ENCODE data around the gene TRIM2. TPM values are rescaled to one million over a fixed set of nuclear protein-coding genes. Genes with fewer than 3 reads are reported as not detected.
"Not testable (repeated sequence)": the region's sequence is repeated elsewhere in the genome, so short reads cannot be mapped to it uniquely, and the experiment has no call there.

TRIM2 gene
- total RNA-seq, 1 donor from 2014 or later, result 50.1 TPM

DNA sequence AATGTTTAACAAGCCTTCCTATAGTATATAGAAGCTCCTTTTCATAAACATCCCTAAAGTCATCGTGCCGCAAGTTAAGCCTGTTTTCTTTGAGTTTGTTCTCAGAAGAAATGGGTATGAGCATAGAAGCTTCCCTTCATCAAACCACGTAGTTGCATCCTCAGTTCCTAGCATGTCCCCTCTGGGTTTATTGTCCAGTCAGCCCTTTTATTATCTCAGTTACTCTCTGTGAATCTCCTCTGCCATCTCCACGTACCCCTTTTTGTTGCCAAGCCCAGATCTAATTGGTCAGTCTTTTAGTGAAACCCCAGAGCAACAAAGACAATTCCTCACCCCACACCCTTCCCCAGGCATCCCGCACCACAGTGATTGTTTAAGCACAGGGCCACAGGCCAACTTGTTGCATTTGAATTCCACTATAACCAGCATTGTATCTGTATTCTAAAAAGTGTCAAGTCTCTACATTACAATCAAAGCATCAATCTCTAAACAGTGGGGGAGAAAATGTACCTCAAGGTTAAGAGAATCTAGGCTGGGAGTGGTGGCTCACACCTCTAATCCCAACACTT lies 12.4 kb upstream of the TRIM2 start:
- TF ChIP-seq, protein P1, sequence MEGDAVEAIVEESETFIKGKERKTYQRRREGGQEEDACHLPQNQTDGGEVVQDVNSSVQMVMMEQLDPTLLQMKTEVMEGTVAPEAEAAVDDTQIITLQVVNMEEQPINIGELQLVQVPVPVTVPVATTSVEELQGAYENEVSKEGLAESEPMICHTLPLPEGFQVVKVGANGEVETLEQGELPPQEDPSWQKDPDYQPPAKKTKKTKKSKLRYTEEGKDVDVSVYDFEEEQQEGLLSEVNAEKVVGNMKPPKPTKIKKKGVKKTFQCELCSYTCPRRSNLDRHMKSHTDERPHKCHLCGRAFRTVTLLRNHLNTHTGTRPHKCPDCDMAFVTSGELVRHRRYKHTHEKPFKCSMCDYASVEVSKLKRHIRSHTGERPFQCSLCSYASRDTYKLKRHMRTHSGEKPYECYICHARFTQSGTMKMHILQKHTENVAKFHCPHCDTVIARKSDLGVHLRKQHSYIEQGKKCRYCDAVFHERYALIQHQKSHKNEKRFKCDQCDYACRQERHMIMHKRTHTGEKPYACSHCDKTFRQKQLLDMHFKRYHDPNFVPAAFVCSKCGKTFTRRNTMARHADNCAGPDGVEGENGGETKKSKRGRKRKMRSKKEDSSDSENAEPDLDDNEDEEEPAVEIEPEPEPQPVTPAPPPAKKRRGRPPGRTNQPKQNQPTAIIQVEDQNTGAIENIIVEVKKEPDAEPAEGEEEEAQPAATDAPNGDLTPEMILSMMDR (IDR thresholded peaks at IDR 0.05; ENCODE audit: unreplicated experiment), result no peak
- DNase-seq (ENCODE audit: low spot score in 2 of 2, unreplicated experiment in 2 of 2), result no peak
- Mint-ChIP-seq H3K4me3 (no peak overlapping the region), H3K4me1 (peaks cover 5% of the 10 kb centered on the region), H3K27ac (no peak overlapping the region), H3K36me3 (no peaks in the 10 kb centered on the region), H3K9me3 (no peaks in the 10 kb centered on the region), H3K27me3 (ENCODE audit: low read depth) (no peaks in the 10 kb centered on the region)

DNA sequence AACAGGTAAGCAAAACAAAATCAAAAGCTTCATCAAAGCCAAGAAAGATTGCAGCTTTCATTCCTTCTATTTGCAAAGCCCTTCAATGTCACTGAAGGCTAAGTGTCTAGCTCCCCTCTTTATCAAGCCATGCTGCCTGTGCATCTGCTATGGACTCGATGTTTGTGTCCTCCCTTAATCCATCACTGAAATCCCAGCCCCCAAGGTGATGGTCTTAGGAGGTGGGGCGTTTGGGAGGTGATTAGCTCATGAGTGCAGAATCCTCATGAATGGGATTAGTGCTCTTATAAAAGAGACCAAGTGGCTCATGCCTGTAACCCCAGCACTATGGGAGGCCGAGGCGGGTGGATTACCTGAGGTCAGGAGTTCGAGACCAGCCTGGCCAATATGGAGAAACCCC lies 6.9 kb upstream of the TRIM2 start:
- TF ChIP-seq, protein P1 (IDR thresholded peaks at IDR 0.05; ENCODE audit: unreplicated experiment), result no peak
- Mint-ChIP-seq H3K36me3 (no peaks in the 10 kb centered on the region), H3K4me1 (no peaks in the 10 kb centered on the region), H3K9me3 (no peaks in the 10 kb centered on the region), H3K27ac (no peak overlapping the region), H3K4me3 (no peak overlapping the region), H3K27me3 (ENCODE audit: low read depth) (no peaks in the 10 kb centered on the region)
- DNase-seq (ENCODE audit: low spot score in 2 of 2, unreplicated experiment in 2 of 2), result no peak

DNA sequence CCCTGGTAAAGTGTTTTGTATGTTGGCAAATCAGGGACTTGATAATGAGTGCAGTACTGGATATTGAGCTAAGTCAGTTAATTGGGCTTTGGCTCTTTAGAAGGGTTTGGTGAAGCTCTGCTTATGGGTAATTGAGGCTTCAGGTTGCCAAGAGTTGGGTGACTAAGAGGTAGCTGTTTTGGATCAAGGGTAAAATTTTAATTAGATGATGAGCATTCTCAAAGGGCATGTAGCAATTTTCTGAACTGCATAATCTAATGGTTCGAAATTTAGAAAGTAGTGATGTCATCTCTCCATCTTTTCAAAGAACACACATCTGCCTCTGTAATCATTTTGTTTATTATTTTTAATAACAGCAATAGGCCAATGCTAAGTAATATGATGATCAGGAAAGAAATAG lies 5.5 kb upstream of the TRIM2 start:
- H3K4me1 Mint-ChIP-seq, result no peaks in the 10 kb centered on the region
- H3K27ac Mint-ChIP-seq, result no peak overlapping the region
- TF ChIP-seq, protein P1 (IDR thresholded peaks at IDR 0.05; ENCODE audit: unreplicated experiment), result no peak
- no peak for DNase-seq (ENCODE audit: low spot score in 2 of 2, unreplicated experiment in 2 of 2)
- H3K9me3 Mint-ChIP-seq, result no peaks in the 10 kb centered on the region
- no peak overlapping the region for H3K4me3 Mint-ChIP-seq
- no peaks in the 10 kb centered on the region for H3K36me3 Mint-ChIP-seq
- no peaks in the 10 kb centered on the region for H3K27me3 Mint-ChIP-seq (ENCODE audit: low read depth)

DNA sequence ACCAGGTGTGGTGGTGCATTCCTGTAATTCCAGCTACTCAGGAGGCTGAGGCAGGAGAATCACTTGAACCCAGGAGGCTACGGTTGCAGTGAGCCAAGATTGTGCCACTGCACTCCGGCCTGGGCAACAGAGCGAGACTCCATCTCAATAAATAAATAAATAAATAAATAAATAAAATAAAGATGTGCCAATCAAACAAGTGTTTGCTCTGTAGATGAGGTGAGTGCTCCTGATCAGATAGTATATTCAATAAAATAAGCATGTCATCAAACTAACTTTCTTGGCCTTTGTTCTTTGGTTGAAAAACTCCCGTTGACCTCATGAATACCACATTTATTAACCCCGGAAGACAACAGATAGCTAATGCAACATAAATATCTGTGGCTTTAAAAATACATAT lies 497 bp upstream of the TRIM2 start:
- H3K9me3 Mint-ChIP-seq; H3K27me3 Mint-ChIP-seq (ENCODE audit: low read depth); DNase-seq (ENCODE audit: low spot score in 2 of 2, unreplicated experiment in 2 of 2); H3K36me3 Mint-ChIP-seq: not testable (repeated sequence)
- Mint-ChIP-seq H3K4me3 (peak overlapping the region; percentile 66), H3K27ac (peak overlapping the region; percentile 92), H3K4me1 (peaks cover 36% of the 10 kb centered on the region)

DNA sequence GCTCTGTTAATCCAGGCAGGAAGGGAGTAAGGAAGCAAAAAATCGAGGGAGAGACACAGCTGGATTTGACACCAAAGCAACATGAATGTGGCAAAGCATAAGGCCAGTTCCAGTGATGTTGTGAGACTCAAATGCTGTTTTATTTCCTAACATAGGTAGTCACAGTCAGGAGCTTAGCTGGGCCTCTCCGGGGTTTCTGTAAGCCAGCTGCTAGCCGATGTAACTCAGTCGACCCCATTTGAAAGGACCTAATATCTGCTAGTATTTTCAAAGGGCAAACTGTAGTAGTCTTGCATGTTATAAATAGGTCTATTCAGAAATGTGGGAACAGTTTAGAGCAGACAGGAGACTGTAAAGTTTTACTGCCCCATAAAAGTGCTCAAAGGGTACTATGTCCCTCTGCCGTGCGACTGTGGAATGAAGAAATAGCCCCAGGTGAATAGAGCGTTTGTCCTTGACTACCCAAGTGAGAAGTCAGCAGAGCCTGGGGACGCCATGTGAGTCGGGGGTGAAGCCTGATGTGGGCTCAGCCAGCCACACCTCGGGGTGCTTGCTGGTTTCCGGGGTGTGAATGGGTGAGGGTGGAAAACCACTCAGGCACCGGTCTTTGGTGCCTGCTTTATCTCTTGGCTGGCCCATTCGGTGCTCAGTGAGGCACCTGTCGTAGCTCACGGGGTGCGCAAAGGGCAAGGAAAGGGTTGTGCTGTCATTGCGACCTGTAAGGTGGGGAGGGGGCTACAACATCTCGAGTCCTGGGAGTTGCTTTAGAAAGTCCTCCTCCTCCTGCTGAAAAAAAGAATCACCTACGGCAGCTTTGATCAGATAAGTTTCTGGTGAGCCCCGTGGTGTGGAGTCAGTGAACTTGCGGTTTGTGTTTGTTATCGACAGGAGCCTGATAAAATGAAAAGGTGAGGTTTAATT lies 745 bp downstream of the TRIM2 start:
- peak overlapping the region; percentile 92 for H3K27ac Mint-ChIP-seq
- H3K27me3 Mint-ChIP-seq (ENCODE audit: low read depth), result no peaks in the 10 kb centered on the region
- peaks cover 41% of the 10 kb centered on the region for H3K4me1 Mint-ChIP-seq
- no peaks in the 10 kb centered on the region for H3K9me3 Mint-ChIP-seq
- TF ChIP-seq, protein P1 (IDR thresholded peaks at IDR 0.05; ENCODE audit: unreplicated experiment), result no peak
- H3K36me3 Mint-ChIP-seq, result no peaks in the 10 kb centered on the region
- peak overlapping the region; percentile 66 for H3K4me3 Mint-ChIP-seq
- DNase-seq (ENCODE audit: low spot score in 2 of 2, unreplicated experiment in 2 of 2), result no peak

DNA sequence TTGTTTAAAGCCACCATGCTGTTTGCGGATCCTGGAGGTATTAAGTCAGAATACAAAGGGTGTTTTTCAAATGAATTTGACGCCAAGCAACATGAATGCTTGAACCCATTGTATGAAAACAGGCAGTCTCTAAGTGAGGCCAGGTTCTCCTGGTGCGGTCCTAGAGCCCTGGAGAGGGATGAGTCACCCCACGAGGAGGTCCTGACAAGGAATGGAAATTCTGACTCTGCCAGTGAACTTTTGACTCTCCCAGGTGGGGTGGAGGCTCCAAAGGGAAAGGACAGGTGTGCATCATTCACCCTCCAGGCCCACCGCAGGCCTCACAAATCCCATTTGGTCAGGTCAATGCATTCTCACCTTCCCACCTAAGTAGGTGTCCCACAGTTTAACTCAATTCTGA lies 1.5 kb downstream of the TRIM2 start:
- TF ChIP-seq, protein P1 (IDR thresholded peaks at IDR 0.05; ENCODE audit: unreplicated experiment), result no peak
- peak overlapping the region; percentile 66 for H3K4me3 Mint-ChIP-seq
- H3K4me1 Mint-ChIP-seq, result peaks cover 41% of the 10 kb centered on the region
- H3K27ac Mint-ChIP-seq, result no peak overlapping the region
- no peaks in the 10 kb centered on the region for H3K27me3 Mint-ChIP-seq (ENCODE audit: low read depth)
- H3K9me3 Mint-ChIP-seq, result no peaks in the 10 kb centered on the region
- H3K36me3 Mint-ChIP-seq, result peaks cover 2% of the 10 kb centered on the region
- no peak for DNase-seq (ENCODE audit: low spot score in 2 of 2, unreplicated experiment in 2 of 2)

Data from mesothelial cell of epicardium (in vitro differentiated cells).